Loucy (cell line): ENCODE measurements around the gene STPG3.

Experiments
- H2AFZ ChIP-seq: fragments of 200-600 bp; sonication (generic); 2 replicates; pipeline ENCODE4 v1.6.0; 2016; ENCODE audit warnings: antibody characterized with exemption, mild to moderate bottlenecking, low read length, moderate library complexity
- H3F3A ChIP-seq: fragments of 200-600 bp; 2 replicates; pipeline ENCODE4 v1.6.0; 2016; ENCODE audit warnings: antibody characterized with exemption, low read depth, mild to moderate bottlenecking
- H3K27me3 ChIP-seq: fragments of 200-600 bp; sonication (generic); 2 replicates; pipeline ENCODE4 v1.6.1; 2014; ENCODE audit warnings: low read length, mild to moderate bottlenecking; ENCODE audit not compliant: insufficient read depth, poor library complexity, severe bottlenecking
- H3K36me3 ChIP-seq: fragments of 200-600 bp; sonication (generic); 2 replicates; pipeline ENCODE4 v1.6.1; 2016; ENCODE audit warnings: low read length; ENCODE audit not compliant: insufficient read depth
- H3K4me1 ChIP-seq: fragments of 200-600 bp; sonication (generic); 2 replicates; pipeline ENCODE4 v1.5.1; 2014; ENCODE audit warnings: low read length, mild to moderate bottlenecking; ENCODE audit not compliant: insufficient read depth, poor library complexity, severe bottlenecking
- H3K4me2 ChIP-seq: fragments of 200-600 bp; sonication (generic); 2 replicates; pipeline ENCODE4 v1.6.0; 2014; ENCODE audit warnings: antibody characterized with exemption, low read length, low read depth, mild to moderate bottlenecking; ENCODE audit not compliant: poor library complexity, severe bottlenecking
- H3K4me3 ChIP-seq: fragments of 200-600 bp; sonication (generic); 2 replicates; pipeline ENCODE4 v1.5.1; 2014; ENCODE audit warnings: low read length, mild to moderate bottlenecking, mixed read lengths; ENCODE audit not compliant: poor library complexity, severe bottlenecking
- H3K79me2 ChIP-seq: fragments of 200-600 bp; sonication (generic); 2 replicates; pipeline ENCODE4 v1.6.1; 2014; ENCODE audit warnings: low read length; ENCODE audit not compliant: insufficient read depth
- H3K9ac ChIP-seq: fragments of 200-600 bp; sonication (generic); 2 replicates; pipeline ENCODE4 v1.6.0; 2014; ENCODE audit warnings: mild to moderate bottlenecking, low read depth, low read length, moderate library complexity; ENCODE audit not compliant: poor library complexity, severe bottlenecking
- H3K9me2 ChIP-seq: fragments of 200-600 bp; sonication (generic); replicated peaks from 2 replicates; pipeline ENCODE4 v1.6.1; 2016; ENCODE audit warnings: low read depth, low read length, mixed read lengths
- H3K9me3 ChIP-seq: fragments of 200-600 bp; sonication (generic); 2 replicates; pipeline ENCODE4 v1.6.1; 2014; ENCODE audit warnings: mild to moderate bottlenecking, antibody characterized with exemption, low read length, low read depth; ENCODE audit not compliant: insufficient read depth
- H4K20me1 ChIP-seq: fragments of 200-600 bp; sonication (generic); 2 replicates; pipeline ENCODE4 v1.6.0; 2014; ENCODE audit warnings: antibody characterized with exemption, low read length, mild to moderate bottlenecking; ENCODE audit not compliant: insufficient read depth, poor library complexity, severe bottlenecking
- EZH2phosphoT487 ChIP-seq: fragments of 200-600 bp; IDR thresholded peaks from 2 replicates; pipeline ENCODE4 v1.6.1; 2018; ENCODE audit warnings: antibody characterized with exemption, mild to moderate bottlenecking, moderate library complexity, borderline replicate concordance
- TF ChIP-seq, protein P1 (sequence below): fragments of 200-600 bp; sonication (generic); conservative IDR thresholded peaks from 2 replicates; pipeline ENCODE4 v1.5.1; 2014; ENCODE audit warnings: mild to moderate bottlenecking, antibody characterized with exemption, low read length

STPG3 gene

DNA sequence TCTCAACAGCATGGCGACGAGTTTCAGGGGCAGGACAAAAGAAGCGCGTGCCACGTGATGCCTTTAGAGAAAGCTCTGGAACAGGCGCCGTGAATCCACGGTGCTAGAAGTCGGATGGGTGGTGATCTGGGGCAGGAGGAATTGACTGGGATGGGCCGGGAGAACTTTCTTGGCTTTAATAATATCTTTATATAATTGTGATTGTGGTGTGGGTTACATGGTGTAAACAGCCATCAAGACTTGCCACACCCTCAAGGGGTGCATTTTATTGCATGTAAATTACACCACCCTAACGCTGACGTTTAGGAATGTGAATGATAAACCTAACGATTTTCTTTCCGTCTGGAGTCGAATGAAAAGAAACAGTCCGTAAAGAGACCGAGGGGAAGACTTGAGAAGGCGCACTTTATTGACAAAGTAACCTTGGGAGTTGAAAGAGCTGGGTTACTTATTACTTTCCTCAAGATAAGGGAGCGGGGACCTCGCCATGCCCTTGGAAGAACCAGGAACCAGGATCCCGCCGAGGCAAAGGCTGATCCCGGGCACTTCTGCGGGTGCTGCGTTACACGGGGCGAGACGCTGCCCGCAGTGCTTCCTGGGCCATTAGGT, 42.5 kb downstream of the STPG3 start:
- H3K4me2 ChIP-seq = no peak overlapping the region
- H3F3A ChIP-seq = no peaks in the 10 kb centered on the region
- H3K9me2 ChIP-seq = no peaks in the 10 kb centered on the region
- H3K79me2 ChIP-seq = no peaks in the 10 kb centered on the region
- no peaks in the 10 kb centered on the region for H3K27me3 ChIP-seq
- no peaks in the 10 kb centered on the region for H3K9me3 ChIP-seq
- no peaks in the 10 kb centered on the region for H3K36me3 ChIP-seq
- TF ChIP-seq, protein P1, sequence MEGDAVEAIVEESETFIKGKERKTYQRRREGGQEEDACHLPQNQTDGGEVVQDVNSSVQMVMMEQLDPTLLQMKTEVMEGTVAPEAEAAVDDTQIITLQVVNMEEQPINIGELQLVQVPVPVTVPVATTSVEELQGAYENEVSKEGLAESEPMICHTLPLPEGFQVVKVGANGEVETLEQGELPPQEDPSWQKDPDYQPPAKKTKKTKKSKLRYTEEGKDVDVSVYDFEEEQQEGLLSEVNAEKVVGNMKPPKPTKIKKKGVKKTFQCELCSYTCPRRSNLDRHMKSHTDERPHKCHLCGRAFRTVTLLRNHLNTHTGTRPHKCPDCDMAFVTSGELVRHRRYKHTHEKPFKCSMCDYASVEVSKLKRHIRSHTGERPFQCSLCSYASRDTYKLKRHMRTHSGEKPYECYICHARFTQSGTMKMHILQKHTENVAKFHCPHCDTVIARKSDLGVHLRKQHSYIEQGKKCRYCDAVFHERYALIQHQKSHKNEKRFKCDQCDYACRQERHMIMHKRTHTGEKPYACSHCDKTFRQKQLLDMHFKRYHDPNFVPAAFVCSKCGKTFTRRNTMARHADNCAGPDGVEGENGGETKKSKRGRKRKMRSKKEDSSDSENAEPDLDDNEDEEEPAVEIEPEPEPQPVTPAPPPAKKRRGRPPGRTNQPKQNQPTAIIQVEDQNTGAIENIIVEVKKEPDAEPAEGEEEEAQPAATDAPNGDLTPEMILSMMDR = no peak
- no peak for TF ChIP-seq EZH2phosphoT487
- no peak overlapping the region for H3K4me3 ChIP-seq
- no peak overlapping the region for H2AFZ ChIP-seq
- no peaks in the 10 kb centered on the region for H4K20me1 ChIP-seq
- H3K9ac ChIP-seq = no peak overlapping the region
- H3K4me1 ChIP-seq = no peaks in the 10 kb centered on the region

DNA sequence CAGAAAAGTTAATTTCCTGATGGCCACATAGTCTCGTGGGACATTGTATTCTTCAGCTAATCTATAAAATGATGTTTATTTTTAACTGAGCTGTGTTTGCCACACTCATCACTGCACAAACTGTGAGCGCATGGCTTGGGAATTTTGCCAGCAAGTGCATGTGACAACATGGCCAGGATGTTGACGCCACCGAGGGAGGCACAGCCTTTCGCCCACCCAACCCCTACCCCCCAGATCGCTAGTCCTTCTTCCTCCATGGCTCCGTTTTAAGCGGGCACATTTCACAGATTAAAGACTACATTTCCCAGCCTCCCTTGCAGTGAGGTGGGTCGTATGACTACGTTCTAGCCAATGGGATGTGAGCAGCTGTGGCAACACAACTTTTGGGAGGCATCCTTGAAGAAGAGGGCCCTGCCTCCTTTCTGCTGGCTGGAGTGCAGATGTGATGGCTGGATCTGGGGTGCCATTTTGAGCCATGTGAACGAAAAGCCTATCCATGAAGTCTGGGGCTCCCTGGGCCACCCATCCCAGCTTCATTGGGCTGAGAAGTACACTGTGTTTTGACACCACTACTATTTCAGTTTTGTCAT, 43.1 kb downstream of the STPG3 start:
- Histone ChIP-seq H2AFZ (no peak overlapping the region), H3K4me1 (no peaks in the 10 kb centered on the region), H3K4me2 (no peak overlapping the region)

DNA sequence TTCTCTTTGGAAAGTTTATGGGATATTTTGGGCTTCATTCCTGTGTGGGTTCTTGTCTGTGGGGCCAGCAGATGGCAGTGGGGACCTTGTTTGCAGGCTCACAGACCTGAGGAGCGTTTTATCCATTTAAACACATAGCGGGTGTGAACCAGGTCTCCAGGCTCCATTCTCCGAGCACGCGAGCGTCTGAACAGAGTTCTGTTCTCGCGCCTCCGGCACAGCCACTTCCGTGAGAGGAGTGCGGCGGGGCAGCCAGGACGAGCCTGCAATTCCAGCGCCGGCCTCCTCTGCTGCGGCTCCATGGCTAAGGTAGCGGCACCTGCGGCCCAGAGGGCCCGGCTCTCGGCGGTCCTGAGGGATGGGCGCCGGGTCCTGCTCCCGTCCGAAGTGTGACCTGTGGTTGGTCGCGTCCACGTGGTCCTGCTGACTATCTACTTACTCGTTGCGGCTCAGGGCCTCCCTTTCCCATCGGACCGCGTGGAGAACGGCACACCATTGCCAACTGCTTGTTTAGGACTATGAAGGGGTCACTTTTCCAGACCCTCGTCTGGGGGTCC, 43.7 kb downstream of the STPG3 start:
- TF ChIP-seq, protein P1 = no peak; the same call in 1 of the 2 replicates
- TF ChIP-seq EZH2phosphoT487 = no peak
- H4K20me1 ChIP-seq = no peaks in the 10 kb centered on the region
- no peak overlapping the region for H3K4me3 ChIP-seq
- H3K4me2 ChIP-seq = no peak overlapping the region
- no peak overlapping the region for H3K9ac ChIP-seq
- H3F3A ChIP-seq = no peaks in the 10 kb centered on the region
- no peaks in the 10 kb centered on the region for H3K4me1 ChIP-seq
- no peaks in the 10 kb centered on the region for H3K9me2 ChIP-seq
- H3K36me3 ChIP-seq = no peaks in the 10 kb centered on the region
- no peaks in the 10 kb centered on the region for H3K79me2 ChIP-seq
- no peaks in the 10 kb centered on the region for H3K9me3 ChIP-seq
- no peak overlapping the region for H2AFZ ChIP-seq
- no peaks in the 10 kb centered on the region for H3K27me3 ChIP-seq

More for the DNA sequence above, 43.1 kb downstream of the STPG3 start:
- no peaks in the 10 kb centered on the region for H3K79me2 ChIP-seq
- TF ChIP-seq, protein P1 = no peak
- TF ChIP-seq EZH2phosphoT487 = no peak
- no peaks in the 10 kb centered on the region for H3K27me3 ChIP-seq
- no peak overlapping the region for H3K4me3 ChIP-seq
- no peaks in the 10 kb centered on the region for H3K36me3 ChIP-seq
- no peaks in the 10 kb centered on the region for H3F3A ChIP-seq
- no peaks in the 10 kb centered on the region for H3K9me2 ChIP-seq
- no peak overlapping the region for H3K9ac ChIP-seq
- no peaks in the 10 kb centered on the region for H4K20me1 ChIP-seq
- H3K9me3 ChIP-seq = no peaks in the 10 kb centered on the region
